ENCODE results near the gene METAP1.
"Not testable (repeated sequence)": the region's sequence is repeated elsewhere in the genome, so short reads cannot be mapped to it uniquely, and the experiment has no call there.

Gene METAP1

DNA sequence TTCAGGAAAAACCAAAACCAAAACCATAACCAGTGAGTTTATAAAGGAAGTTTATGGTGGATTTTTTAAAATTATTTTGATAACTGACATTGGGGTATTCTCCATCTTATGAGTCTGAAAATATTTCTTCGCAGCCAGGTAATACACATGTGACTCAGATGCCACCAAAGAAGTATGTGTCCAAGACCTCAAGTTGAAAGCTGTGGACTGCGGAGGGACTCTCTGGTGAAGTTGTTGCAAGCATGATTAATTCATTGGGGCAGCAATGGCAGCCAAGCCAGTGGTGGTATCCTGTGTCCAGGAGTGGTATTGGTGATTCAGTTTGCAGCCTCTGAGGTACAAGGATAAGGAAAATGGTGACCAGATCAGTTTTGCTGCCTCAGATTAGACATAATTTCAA lies 107.1 kb downstream of the METAP1 start:
- DNase-seq: no peak

- DNase-seq: no peak
These were observed 107.6 kb downstream of the METAP1 start for GRCh38 chr4:99103166-99103565.

GRCh38 chr4:99104153-99104552 lies 108.6 kb downstream of the METAP1 start:
- no peak for DNase-seq

- DNase-seq: not testable (repeated sequence)
These were observed 113.8 kb downstream of the METAP1 start for GRCh38 chr4:99109286-99109685.

All from suppressor macrophage treated with lipopolysaccharide for 1 hour (primary cell).